Osteoblast (primary cell): ENCODE data around the gene PSMD11. TPM values are rescaled to one million over a fixed set of nuclear protein-coding genes. Genes with fewer than 3 reads are reported as not detected.

Source experiments
- DNase-seq: peaks from one replicate; pipeline ENCODE4 v3.0.0; 2011; ENCODE audit warnings: low spot score, mixed read lengths; ENCODE audit not compliant: insufficient read length; ENCODE audit errors: missing footprints
- H2AFZ ChIP-seq: 2 replicates; pipeline ENCODE4 v1.6.0; 2011; ENCODE audit warnings: mild to moderate bottlenecking, low read length
- H3K27ac ChIP-seq: 2 replicates; pipeline ENCODE4 v1.5.1; 2011; ENCODE audit warnings: mild to moderate bottlenecking, low read depth, low read length, moderate library complexity
- H3K27me3 ChIP-seq: 2 replicates; pipeline ENCODE4 v1.6.0; 2012; ENCODE audit warnings: mild to moderate bottlenecking, control low read depth, inconsistent platforms, low read length, moderate library complexity; ENCODE audit not compliant: insufficient read depth
- H3K36me3 ChIP-seq: 2 replicates; pipeline ENCODE4 v1.5.1; 2011; ENCODE audit warnings: mild to moderate bottlenecking, low read length, control low read depth, moderate library complexity; ENCODE audit not compliant: insufficient read depth
- H3K4me1 ChIP-seq: 2 replicates; pipeline ENCODE4 v1.5.1; 2011; ENCODE audit warnings: mild to moderate bottlenecking, low read length, control low read depth, moderate library complexity; ENCODE audit not compliant: insufficient read depth
- H3K4me2 ChIP-seq: 2 replicates; pipeline ENCODE4 v1.6.0; 2011; ENCODE audit warnings: mild to moderate bottlenecking, low read length; ENCODE audit not compliant: insufficient read depth
- H3K4me3 ChIP-seq: fragments of 200-600 bp; sonication (generic); 3 replicates; pipeline ENCODE4 v1.5.1; 2012; ENCODE audit warnings: mild to moderate bottlenecking, low read length, inconsistent platforms; ENCODE audit not compliant: insufficient read depth
- H3K79me2 ChIP-seq: 2 replicates; pipeline ENCODE4 v1.6.0; 2012; ENCODE audit warnings: mild to moderate bottlenecking, low read length, control low read depth, inconsistent platforms; ENCODE audit not compliant: insufficient read depth
- H3K9me3 ChIP-seq: 2 replicates; pipeline ENCODE4 v1.5.1; 2011; ENCODE audit warnings: low read depth, low read length, control low read depth
- H4K20me1 ChIP-seq: 2 replicates; pipeline ENCODE4 v1.6.0; 2012; ENCODE audit warnings: mild to moderate bottlenecking, low read length, control low read depth; ENCODE audit not compliant: insufficient read depth
- CTCF ChIP-seq: IDR thresholded peaks from 2 replicates; pipeline ENCODE4 v1.5.1; 2011; ENCODE audit warnings: mild to moderate bottlenecking, low read depth, low read length, moderate library complexity; ENCODE audit errors: extremely low read depth
- total RNA-seq: library from RNA; depleted of rRNA; stranded (reverse); fragments of >200 nt; gene quantifications from 2 replicates; pipeline ENCODE4 v1.2.3, GENCODE V29; 2012

Gene PSMD11
- total RNA-seq, 1 donor = 61.2 TPM

- H3K4me1 ChIP-seq = peaks cover 30% of the 10 kb centered on the region
- no peak for TF ChIP-seq CTCF
- H3K9me3 ChIP-seq = no peaks in the 10 kb centered on the region
- H3K36me3 ChIP-seq = peaks cover 2% of the 10 kb centered on the region
- H3K4me2 ChIP-seq = no peak overlapping the region
- H3K27ac ChIP-seq = no peak overlapping the region
- no peak overlapping the region for H3K4me3 ChIP-seq
- H3K79me2 ChIP-seq = no peaks in the 10 kb centered on the region
- H2AFZ ChIP-seq = no peak overlapping the region
- DNase-seq = no peak
- H3K27me3 ChIP-seq = no peaks in the 10 kb centered on the region
- H4K20me1 ChIP-seq = no peaks in the 10 kb centered on the region
Measured at GRCh38 chr17:32493976-32494513, 49.7 kb downstream of the PSMD11 start.

GRCh38 chr17:32494621-32495358, 50.5 kb downstream of the PSMD11 start:
- Histone ChIP-seq H2AFZ (no peak overlapping the region), H3K27ac (no peak overlapping the region), H3K4me1 (peaks cover 30% of the 10 kb centered on the region), H4K20me1 (no peaks in the 10 kb centered on the region), H3K9me3 (no peaks in the 10 kb centered on the region), H3K4me3 (no peak overlapping the region), H3K27me3 (no peaks in the 10 kb centered on the region), H3K36me3 (peaks cover 2% of the 10 kb centered on the region), H3K4me2 (no peak overlapping the region), H3K79me2 (no peaks in the 10 kb centered on the region)
- no peak for DNase-seq
- TF ChIP-seq CTCF = no peak

- Histone ChIP-seq H3K27me3 (no peaks in the 10 kb centered on the region), H3K4me2 (peak overlapping the region; percentile 68)
Measured at GRCh38 chr17:32495359-32496231, 51.3 kb downstream of the PSMD11 start.

More at GRCh38 chr17:32495359-32496231, 51.3 kb downstream of the PSMD11 start:
- peak; percentile 88 for DNase-seq
- Histone ChIP-seq H2AFZ (no peak overlapping the region), H3K4me1 (peaks cover 30% of the 10 kb centered on the region), H3K36me3 (peaks cover 2% of the 10 kb centered on the region), H4K20me1 (no peaks in the 10 kb centered on the region), H3K9me3 (no peaks in the 10 kb centered on the region), H3K79me2 (no peaks in the 10 kb centered on the region), H3K27ac (peak overlapping the region; percentile 64), H3K4me3 (no peak overlapping the region)
- TF ChIP-seq CTCF = no peak
